NCI-H2081 treated with DMSO at 0.1 percent for 48 hours (cell line): ENCODE data around the gene CALM1.
A peak's percentile ranks its signal among the peaks of the same experiment; 100 is the strongest.
"Not testable (repeated sequence)": the region's sequence is repeated elsewhere in the genome, so short reads cannot be mapped to it uniquely, and the experiment has no call there.

Source experiments
- DNase-seq: peaks from one replicate; lab custom pipeline; 2025; lab: John Stamatoyannopoulos, UW

CALM1 gene

GRCh38 chr14:90383731-90384542, 12.9 kb upstream of the CALM1 start:
- no peak for DNase-seq

DNA sequence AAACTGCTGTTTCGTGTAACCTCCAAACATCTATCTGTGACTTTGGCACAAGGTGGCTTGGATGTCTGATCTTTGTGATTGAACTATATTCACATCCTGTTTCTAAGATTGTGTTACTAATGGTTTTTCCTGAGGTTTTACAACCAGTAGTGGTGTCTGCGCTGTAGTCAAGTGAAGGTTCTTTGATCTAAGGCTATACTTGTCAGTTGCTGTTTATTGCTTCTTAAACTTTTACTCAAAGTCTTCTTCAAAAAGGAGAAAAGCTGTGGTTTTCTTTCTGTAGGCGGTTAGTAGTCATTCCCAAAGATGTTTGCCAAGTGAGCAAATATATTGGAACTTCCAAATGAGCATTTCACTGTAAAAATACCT, 12.3 kb upstream of the CALM1 start:
- DNase-seq: no peak

DNA sequence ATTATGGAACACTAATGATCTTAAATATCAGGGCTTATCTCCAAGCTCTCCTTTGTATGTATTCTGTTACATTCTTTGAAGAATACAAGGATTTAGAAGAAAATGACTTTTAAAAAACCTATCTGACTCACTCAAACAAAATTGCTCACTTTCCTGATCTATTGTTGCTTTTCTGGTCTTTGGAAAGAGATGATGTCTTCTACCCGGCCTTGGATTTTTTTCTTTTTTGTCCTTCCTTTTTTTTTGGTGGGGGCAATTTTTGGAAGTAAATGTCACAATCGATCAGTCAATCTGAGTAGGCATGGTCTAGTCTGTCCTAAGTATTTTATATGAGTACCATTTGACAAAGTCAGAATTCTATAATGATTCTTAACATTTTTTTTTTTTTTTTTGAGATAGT, 10.5 kb upstream of the CALM1 start:
- no peak for DNase-seq

DNA sequence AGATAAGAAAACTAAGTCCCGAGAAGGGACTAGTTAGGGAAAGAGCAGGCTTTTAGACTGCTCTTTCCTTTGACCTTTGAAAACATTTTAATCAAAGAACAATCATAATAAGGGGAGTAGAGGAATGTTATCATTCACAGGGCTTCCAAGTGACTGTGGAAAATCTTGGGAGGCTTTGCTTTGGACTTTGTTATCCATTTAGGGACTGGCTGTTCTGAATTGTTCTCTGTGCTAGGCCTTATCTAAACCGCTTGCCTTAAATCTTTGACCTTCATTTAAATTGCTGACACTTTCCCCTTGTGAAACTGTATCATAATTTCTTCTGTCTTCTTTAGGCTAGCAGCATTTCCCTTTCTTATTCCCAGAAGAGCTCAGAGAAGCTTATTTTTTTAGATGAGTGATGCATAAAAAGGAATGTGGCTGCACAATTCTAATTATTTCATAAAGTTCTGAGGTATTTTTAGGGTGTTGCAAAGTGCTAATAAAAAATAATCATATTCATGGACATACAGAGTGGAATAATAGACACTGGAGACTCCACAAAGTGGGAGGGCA, 9.5 kb upstream of the CALM1 start:
- no peak for DNase-seq

GRCh38 chr14:90388437-90388836, 8.4 kb upstream of the CALM1 start:
- DNase-seq: no peak

GRCh38 chr14:90388982-90389381, 7.8 kb upstream of the CALM1 start:
- DNase-seq: no peak

DNA sequence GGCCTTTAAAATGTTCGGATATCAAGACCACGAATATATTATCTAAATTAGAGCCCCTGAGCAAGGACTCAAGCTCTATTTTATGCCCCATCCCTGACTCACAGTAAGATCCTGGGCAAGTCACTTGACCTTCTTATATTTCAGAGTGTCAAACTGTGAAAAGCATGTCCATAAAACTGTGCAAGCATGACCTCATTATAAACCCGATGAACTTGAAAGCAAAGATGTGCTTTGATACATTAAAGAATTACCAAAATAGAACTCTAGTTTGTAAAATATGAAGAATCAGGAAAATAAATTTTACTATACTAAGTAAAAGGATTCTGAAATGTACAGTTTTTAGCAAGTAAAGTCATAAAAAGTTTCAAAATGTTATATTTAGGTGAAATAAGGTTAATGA, 2.9 kb upstream of the CALM1 start:
- DNase-seq: no peak

DNA sequence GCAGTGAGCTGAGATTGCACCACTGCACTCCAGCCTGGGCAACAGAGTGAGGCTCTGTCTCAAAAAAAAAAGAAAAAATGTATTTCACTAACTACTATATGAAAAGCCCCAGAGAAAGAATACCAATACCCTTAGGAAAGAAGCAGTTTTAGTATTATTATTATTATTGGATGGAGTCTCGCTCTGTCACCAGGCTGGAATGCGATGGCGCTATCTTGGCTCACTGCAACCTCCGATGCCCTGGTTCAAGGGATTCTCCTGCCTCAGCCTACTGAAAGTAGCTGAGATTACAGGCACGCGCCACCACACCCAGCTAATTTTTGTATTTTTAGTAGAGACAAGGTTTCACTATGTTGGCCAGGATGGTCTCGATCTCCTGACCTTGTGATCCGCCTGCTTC, 2.0 kb upstream of the CALM1 start:
- not testable (repeated sequence) for DNase-seq

GRCh38 chr14:90397425-90398314, 841 bp downstream of the CALM1 start:
- no peak for DNase-seq

DNA sequence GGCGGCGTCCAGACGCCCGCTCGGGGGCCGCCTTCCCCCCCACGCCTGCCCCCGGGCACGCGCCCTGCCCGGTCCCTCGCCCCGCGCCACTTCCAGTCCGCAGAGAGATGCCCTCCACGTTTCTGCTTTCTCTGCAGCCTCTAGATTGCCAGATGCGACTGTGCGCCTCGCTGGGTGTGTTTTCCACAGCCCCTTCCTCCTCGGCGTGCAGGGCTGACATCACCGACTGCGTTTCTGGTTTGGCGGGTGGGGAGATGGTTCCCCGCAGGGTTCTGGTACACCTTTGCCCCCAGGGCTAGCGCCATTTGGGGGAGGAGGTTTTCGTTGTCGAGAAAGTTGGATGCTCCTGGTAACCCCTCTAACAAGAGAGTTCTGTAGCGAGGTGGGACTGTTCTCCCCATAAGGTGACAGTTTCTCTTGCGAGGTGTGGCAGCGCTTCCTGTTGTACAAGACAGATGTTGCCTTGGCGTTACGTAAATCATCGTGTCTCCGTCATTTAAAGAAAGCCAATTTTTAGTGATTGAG, 1.5 kb downstream of the CALM1 start:
- DNase-seq: no peak

- DNase-seq: no peak
Observed at GRCh38 chr14:90398841-90399540, 2.2 kb downstream of the CALM1 start.

- peak; percentile 82 for DNase-seq
Observed at GRCh38 chr14:90399541-90400444, 3.0 kb downstream of the CALM1 start.

DNA sequence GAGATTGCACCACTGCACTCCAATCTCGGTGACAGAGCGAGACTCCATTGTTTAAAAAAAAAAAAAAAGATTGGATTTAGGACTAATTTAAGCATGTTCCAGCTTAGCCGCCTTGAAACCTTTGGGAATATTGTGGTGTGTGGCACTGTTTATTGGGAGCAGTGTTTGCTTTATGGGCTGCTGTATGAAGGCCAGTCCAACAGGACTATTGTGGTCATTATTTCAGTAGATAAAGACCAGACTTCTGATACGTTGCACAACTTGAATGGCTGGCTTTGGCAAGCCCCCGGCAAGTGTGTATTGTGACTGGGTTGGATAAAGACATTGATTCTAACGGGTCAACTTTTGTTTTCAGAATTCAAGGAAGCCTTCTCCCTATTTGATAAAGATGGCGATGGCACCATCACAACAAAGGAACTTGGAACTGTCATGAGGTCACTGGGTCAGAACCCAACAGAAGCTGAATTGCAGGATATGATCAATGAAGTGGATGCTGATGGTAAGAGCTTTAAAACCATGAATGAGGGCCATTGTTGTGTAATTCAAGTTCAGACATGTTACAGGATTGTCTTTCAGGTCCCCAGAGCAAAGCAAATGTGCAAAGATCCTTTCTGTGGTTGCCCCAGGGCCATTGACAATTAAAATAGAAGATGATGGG, 4.2 kb downstream of the CALM1 start:
- DNase-seq: no peak

GRCh38 chr14:90402016-90402415, 5.2 kb downstream of the CALM1 start:
- no peak for DNase-seq

- DNase-seq: no peak
Observed at GRCh38 chr14:90403065-90403464, 6.2 kb downstream of the CALM1 start.

DNA sequence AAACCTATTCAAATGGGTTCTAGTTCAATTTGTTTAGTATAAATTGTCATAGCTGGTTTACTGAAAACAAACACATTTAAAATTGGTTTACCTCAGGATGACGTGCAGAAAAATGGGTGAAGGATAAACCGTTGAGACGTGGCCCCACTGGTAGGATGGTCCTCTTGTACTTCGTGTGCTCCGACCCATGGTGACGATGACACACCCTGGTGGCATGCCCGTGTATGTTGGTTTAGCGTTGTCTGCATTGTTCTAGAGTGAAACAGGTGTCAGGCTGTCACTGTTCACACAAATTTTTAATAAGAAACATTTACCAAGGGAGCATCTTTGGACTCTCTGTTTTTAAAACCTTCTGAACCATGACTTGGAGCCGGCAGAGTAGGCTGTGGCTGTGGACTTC, 8.3 kb downstream of the CALM1 start:
- no peak for DNase-seq

DNA sequence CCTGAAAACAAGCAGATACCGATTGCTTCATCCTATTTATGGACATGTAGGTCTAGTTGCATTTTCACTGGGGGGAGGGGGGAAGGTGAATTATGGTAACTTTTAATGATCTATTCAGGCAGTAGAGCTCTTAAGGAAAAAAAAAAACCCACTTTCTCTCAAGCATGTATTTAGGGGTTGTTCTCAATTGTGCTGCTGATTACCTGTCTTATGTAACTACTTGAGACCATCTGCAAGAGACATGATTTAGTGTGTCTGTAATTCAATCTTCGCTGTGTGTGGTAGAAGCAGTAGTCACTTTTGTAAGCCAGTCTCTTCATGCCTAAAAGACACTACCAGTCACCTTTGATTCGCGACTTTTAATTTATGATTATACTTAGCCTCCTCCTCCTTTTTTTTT, 8.9 kb downstream of the CALM1 start:
- no peak for DNase-seq

GRCh38 chr14:90406384-90406798, 9.6 kb downstream of the CALM1 start:
- DNase-seq: no peak

- DNase-seq: no peak
Observed at GRCh38 chr14:90407230-90407629, 10.4 kb downstream of the CALM1 start.

- no peak for DNase-seq
Observed at GRCh38 chr14:90408713-90409112, 11.9 kb downstream of the CALM1 start.
